GM19035 (cell line): ENCODE measurements around the gene APLNR.

ENCODE experiments used
- ATAC-seq: cut with Tn5 transposase; IDR thresholded peaks from one replicate; pipeline ENCODE4 v1.9.1; 2021; ENCODE audit not compliant: unreplicated experiment

APLNR gene

DNA sequence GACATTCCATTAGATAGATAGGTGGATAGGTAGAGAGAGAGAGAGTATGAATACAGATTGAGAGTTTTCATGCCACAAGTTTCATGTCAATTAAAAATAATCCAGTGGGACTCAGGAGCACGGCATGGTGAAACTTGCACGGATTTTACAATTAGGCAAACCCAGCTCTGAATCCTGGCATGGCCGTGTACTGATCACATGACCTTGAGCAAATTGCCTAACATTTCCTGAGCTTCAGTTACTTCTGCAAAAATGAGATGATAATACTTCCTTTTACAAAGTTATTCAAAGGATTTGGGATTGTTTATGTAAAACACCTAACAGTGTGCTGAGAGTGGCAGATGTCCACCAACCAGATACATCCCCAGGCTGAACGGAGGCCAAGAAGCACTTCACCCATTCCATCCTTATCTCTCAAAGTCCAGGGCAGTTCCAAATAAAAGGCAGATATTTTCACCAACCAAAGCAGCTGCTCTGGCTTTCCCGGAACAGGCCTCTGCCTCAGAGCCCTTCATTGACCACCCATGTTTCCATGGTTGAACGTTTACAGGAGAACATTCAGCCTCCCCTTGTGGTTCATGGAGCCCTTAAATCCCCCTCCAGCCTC lies 17.9 kb downstream of the APLNR start:
- no peak for ATAC-seq

DNA sequence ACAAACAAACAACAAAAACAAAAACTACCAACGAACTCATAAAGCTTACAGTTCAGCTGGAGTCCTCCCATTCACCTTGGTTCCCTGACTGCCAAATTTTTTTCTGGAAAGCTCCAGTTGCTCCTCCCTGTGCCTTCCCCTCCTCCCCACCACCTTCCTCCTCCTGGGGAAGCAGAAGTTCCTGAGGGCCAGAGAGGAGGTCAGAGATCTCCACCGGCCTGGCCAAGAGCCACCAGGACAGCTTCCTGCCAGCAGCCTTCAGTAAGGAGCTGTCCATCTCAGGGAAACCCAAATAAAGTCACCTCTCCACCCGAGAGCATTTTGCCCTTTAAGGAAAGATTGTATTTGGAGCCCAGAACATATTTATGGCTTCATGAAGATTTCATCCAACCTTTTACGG lies 20.0 kb downstream of the APLNR start:
- ATAC-seq, result no peak

DNA sequence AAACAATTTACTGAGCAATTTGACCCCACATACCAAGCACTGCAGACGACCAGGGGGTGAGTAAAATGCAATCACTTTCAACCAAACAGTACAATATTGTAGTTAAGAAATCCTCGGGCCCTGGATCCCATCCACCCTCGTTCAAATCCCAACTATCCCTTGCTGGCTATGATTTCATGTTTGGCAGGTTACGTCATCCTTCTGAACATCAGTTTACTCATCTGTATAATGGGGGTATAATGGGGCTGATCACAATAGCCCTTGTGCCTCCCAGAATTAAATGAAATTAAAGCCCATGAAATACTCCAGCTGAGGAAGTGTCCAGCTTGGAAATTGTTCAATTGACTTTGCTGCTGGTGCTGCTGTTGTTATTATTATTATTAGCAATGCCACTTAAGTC lies 20.6 kb downstream of the APLNR start:
- ATAC-seq, result no peak

DNA sequence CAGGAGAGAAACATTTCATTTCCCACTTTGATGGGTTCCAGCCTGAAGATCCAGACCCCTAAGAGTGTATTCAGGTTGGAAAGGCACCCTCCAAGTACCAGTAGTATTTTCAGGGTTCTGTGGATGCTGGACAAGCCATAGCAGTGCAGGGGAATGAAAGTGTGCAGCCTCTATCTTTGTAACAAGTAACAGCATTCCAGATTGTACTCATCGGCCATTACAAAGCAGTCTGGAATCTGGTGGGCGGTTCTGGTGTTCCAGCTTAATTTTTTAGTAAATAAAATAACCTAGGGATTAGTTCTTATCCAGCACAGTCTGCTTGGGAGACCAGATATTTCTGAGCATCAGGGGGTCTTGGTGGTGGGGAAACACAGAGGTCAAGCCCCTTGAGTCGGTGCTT lies 22.6 kb downstream of the APLNR start:
- ATAC-seq, result no peak

DNA sequence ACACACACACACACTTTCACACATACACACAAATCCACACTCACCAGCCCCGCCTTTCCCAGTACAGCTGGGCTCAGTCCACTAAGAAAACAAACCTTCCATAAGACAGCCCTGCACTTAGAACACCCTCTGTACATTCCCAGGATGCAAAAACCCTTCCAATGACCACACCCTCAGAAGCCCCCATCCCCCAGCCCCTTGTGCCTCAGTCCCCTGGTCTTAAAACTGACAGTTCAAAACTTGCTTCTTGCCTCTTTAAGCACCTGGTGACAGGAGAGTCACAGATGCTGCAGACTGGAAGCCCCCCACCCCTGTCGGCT lies 23.0 kb downstream of the APLNR start:
- ATAC-seq, result no peak

DNA sequence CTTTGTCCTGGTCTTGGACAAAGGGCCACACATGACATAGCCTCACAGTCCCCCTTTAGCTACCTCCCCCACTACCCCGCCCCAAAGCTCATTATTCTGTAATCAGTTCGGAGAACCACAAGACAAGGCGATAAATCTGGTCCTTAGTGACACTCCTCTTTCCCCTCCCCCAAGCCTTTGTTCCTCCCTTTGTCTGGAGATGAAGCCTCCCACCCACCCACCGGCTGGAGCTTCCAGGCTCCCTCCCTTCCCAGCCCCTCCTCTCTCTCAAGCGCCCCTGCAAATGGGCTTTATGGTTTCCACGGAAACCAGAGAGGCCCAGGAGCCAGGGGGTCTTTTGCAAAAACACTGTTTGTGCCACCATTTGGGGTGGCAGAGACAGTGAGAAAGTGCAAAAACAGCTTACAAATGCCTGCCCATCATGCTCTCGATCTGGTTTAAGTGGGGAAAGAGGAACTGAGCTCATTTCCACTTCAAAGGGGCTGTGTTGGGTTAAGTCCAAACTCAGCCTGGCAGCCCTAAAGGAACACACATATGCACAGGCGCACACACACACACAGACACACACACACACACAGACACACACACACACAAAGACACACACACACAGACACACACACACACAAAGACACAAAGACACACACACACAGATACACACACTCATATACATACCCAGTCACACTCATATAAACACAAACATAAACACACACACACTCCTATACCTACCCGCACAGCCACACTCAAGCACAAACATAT lies 23.5 kb downstream of the APLNR start:
- ATAC-seq, result no peak

DNA sequence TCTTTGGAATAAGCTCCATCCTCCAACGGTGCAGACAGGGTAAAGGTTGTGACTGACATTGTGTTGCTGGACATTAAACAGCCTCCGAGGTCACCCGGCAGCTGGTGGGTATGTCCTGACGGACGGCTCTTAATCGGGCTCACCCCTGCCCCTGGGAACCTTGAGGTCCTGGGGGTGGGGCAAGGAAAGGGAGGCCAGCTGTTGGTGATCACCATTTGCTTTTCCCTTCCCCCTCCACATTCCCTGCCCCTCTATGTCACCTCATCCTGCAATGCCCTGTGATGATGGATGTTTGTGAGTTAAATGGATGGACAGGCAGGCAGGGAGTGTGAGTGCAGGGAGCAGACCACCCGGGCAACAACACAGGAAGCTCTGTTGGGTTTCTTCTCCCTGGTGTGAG lies 26.3 kb downstream of the APLNR start:
- no peak for ATAC-seq

DNA sequence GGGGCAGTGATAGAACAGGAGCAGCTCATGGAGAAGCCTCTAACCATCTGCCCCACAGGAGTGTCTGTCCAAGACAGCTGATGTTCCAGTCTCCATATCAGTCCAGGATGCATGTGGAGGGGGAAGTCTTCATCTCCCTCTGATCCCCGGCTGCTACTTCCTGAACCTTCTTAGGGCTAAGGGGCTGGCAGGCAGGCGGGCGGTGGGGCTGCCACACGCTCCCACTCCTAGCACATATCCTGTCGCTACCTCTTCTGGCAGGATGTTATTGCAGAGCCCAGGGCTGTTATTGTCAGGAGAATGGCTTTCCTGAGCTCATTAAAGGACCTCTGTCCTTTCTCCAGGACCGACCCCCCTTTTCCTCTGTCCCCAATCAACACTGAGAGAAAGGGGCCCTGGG lies 29.9 kb downstream of the APLNR start:
- no peak for ATAC-seq

DNA sequence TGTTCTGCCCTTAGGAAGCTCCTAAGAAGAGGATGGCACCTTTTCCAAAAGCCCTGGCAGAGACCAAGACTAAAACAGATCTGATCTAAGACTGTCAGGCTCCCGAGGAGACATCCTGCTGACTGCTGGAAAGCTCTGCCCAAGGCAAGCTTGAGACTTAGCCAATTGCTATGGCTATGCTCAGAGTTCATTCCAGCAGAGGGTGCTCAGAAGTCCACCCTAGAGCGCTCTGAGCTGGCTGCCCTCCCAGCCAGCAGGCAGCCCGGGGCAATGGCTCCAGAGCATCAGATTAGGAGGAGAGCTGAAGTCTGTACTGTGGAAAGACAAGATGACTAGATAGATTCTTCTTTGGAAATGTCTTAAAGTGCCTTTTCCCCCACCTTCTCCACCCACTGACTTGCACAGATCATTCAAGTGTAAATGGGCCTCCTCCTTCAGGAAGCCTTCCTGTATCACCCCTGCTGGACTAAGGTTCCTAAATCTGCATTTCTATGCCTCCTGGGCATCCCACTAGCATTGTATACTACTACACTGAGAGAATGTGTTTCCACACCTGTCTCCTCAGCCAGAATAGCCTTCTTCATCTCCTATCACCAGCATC lies 31.9 kb downstream of the APLNR start:
- ATAC-seq, result no peak

DNA sequence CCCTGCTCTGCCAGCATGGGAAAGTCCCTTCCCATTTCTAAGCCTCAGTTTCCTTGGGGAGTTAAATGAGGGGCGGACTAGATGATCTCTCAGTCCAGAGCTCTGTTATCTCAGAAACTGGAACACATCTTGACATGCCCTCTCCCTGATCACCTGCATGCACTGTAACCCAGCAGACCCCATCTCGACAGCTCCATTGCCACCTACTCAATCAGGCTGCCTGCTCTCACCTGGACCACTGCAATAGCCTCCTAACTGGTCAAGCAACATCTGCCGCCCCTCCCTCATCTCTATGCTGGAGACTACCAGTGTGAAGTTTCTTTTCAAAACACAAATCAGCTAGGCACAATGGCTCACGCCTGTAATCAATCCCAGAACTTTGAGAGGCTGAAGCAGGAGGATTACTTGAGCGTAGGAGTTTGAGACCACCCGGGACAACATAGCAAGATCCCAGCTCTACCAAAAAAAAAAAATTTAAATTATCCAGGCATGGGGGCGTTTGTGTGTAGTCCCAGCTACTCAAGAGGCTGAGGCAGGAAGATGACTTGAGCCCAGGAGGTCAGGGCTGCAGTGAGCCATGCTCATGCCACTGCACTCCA lies 33.1 kb downstream of the APLNR start:
- ATAC-seq, result no peak

DNA sequence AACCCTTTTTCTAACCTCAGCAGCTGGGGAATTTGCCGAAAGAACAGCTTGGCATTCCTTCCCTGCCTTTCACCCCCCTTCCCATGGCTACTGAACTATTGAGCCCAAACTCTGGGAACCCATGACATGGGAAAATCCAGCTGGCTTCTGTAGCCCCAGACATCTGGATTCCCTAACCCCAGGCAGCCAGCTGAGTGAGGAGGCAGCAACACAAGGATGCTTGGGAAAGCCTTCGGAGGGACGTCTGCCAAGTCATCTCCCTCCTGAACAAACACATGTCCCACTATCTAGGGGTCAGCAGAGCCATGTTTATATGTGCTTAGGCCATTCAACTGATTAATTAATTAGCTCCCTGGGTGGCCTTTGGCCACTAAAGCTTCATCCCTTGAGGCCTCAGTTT lies 33.7 kb downstream of the APLNR start:
- no peak for ATAC-seq

DNA sequence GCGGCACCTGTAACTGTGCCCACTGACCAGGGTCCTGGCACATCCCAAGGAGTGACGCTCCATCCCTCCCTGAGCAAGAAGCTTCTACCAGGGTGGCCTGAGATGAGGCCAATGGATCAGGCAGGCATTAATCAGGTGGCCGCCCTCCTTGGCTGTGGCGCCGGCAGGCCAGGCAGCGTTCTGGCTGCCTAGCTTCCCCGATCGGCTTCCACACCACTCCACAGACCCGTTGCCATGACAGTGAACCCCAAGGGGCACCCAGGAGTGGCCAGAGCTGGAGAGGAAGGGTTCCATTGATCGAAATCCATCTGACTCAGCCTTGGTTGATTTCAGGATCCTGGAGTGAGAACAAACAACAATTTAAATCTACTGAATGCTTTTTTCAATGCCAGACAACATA lies 34.8 kb downstream of the APLNR start:
- ATAC-seq, result no peak

DNA sequence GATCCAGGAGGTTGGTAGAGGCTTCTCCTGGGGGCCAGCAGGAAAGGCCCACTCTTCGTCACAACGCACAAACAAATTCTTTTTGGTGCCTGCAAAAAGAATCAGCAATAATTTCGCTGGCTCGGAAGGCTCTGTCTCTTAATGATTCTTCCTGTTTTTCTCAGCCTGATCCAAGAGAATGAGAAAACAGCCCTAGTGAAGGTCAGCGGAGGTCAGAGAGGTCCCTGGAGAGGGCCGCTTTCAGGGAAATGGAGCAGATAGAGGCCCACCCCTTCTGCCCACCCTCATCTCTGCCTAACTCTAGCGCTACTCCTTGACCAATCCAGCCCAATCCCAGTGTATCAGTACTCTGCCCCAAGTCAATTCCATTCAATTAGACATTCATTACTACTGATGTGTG lies 36.1 kb downstream of the APLNR start:
- no peak for ATAC-seq

DNA sequence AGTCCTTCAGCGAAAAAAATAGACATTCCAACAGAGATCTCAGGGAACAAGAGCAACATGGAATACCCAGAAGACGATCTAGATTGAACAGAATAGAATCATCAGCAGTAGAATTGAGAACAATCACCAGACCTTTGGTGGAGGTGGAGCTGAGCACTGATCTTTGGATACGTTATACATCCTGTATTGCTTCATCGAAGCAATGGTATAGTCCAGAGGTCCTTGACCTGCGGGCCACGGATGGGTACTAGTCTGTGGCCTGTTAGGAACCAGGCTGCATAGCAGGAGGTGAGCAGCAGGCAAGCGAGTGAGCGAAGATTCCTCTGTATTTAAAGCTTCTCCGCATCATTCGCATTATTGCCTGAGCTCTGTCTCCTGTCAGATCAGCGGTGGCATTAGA lies 37.7 kb downstream of the APLNR start:
- ATAC-seq, result no peak

DNA sequence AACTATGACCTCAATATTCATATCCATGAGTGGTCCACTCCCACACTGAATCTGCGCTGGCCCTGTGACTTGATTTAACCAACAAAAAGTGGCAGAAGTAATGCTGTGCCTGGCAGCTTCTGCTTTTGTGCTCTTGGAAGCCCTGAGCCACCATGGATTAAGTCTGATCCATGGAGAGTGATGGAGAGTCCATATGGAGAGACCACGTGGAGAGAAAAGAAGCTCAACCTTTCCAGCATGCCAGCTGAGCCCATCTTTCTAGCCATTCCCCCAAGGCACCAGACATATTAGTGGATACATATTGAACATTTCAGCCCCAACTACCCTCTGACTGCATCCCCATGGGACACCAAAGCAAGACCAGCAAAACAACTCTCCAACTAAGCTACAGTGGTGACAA lies 39.3 kb downstream of the APLNR start:
- ATAC-seq, result no peak

DNA sequence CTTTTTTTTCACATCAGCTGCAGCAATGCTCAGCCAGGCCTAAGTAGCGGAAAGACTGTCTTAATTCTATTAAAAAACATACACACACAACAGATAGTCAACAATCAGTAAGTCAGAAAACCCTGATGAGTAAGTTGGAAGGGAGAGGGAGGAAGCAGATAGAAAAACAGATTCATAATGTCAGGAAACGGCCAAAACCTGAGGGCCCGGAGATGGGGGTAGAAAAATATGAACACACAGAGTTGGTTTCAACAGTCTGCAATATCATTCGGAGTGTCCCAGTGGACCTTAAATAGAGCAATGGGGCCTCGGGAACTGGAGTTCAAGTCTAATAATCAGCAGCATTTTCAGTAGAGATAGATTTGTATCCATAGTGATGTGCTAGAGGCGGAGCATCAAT lies 40.5 kb downstream of the APLNR start:
- ATAC-seq, result no peak

DNA sequence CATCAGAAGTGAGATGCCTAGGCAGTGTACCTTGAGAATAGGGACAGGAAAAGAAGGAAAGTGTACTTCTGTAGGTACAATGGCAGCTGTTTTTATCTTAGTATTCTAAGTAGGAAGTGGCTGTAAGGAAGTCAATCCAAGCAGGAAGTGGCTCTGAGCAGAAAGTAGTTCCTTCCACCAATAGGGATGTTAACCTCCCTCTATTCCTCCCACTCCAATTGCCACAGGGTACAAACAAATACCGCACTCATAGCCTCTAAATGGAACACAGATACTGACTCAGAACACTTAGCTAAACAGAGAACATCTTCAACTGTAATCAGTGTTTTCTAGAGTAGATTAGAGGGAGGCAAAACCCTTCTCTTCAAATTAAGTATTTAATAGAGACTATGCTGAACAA lies 44.7 kb downstream of the APLNR start:
- ATAC-seq, result no peak

DNA sequence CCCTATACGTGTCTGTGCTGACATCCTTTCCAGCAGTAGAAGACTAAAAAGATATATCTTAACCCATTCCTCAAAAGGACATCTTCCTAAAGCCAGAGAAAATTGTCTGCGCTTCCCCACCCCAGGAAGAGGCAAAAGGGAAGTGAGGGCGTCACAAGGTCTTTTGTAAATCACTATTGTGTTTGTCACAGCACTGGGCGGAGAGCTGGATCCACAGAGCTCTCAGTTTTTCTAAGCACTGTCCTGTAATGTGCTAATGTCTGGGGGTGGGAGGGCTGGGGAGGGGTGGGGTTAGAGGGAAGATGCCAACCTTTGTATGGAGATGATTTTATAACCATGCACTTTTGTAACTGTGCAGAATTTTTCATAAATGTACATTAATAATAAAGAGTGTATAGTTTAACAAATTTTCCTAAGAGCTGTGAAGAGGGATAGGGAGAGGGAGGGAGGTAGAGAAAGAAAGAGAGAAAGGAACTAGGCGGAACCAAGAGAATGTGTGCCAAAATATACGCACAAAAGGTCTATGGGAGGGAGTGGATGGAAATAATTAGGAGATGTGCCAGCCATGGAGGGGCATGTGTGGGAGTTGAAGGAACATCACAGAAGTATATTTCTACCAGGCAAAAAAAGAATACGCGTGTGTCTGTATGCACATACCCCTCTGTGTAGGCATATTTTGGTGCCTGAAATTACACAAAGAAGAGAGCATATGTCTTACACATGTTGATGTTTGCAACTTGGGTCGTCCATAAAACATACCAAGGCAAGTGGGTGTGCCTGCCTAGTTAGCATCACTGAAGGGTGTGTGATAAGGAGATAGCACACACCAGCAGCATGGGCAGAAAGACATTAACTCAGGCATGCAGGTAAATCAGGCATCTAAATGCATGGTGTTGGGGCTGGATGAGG lies 45.5 kb downstream of the APLNR start:
- no peak for ATAC-seq

DNA sequence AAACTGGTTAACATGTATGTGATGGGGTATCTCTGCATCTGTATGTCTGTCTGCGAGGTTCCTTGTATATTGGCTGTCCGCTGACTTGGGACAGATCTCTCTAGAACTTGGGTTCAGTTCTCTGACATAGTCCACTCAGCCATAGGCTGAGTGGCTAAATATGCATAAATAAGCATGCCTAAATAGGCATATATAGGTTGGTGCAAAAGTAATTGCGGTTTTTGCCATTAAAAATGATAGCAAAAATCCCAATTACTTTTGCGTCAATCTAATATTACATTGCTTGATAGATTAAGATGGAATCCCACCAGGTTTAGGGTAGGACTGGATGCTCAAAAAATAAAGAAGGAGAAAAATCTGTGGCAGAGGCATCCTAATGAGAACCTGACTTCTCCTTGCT lies 46.5 kb downstream of the APLNR start:
- no peak for ATAC-seq
